ENCODE data around the gene ZNF831.

Gene ZNF831

DNA sequence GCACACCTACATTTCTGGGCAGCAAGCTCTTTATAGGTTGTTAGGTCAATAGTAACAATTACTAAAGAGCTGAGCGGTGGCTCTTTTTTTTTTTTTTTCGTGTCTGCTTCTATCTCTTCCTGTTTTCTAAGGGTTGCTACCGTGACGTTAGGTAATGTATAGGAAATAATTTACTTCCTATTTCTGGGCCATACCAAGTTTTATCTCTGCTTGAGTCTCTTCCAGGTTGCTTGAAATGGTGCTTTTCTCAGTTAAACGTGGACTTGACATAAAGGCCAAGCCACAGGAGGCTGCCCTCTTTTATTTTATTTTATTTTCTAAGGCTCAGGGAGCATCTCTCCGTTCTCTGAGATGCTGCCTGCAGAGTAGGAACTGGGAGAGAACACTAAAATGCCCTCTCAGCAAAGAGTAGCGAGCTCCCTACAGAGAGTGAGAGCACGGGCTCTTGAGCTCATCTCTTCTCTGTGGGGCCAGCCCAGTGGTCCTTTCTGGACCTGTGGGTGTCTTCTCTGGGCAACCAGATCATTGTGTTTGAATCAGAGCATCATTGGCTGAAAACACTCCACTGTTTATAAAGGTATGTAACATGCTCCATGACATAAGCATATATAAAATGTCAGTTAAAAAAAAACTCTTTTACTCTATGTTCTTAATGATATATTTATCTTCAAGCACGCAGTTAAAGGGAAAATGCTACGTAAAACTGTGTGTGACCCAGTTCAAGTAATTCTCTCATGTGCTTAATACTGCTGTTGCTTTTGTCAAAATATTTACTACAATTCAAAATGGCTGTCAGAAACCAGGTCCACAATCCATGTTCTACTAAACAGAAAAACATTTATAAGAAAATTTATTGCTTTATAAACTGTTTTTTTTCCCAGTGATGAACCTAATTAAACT lies at the start of gene ZNF831:
Gene ZNF831, plus strand, starts transcription at position 191 of the 900 bp plus-strand sequence. CDS start 27,199 bp downstream, outside the sequence.
- no peak for DNase-seq

DNA sequence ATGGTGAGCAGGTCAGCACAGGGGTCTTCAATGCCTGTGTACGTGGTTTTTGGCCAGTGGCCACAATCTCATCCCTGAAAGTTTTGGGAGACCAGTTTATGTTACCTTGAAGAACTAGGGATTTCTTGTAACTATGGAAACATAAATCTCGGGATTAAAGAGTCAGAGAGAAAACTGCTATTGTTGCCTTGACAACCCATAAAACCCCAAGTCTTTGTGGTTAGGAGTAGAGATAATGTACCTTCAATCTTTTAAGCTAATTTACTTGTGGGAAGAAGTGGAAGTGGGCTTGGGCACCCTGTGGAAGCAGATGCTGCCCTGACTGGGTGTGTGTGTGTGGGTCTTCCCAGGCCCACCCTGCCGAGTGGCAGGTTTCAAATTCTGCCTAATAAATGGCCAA lies 46.1 kb upstream of the ZNF831 start:
- no peak for DNase-seq

GRCh38 chr20:59118855-59119254 lies 44.8 kb upstream of the ZNF831 start:
- no peak for DNase-seq

DNA sequence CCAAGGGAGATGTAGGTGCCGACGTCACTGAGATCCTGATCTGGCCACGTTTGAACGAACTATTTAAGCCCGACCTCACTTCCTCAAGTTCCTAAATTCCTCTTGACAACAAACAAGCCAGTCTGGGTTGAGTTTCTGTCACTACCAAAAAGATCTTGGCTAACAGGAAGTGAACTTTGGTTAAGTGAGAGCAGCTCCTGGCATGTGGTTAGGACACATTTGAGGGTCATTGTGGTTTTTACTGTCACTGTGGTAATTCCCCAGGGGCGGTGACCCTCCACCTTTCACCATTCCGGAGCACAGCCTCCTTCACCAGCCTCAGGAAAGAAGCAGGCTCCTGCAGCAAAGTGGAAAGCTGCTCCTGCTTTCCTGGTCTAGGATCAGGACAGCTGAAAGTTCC lies 43.1 kb upstream of the ZNF831 start:
- DNase-seq, result no peak

GRCh38 chr20:59120919-59121318 lies 42.7 kb upstream of the ZNF831 start:
- DNase-seq, result no peak

DNA sequence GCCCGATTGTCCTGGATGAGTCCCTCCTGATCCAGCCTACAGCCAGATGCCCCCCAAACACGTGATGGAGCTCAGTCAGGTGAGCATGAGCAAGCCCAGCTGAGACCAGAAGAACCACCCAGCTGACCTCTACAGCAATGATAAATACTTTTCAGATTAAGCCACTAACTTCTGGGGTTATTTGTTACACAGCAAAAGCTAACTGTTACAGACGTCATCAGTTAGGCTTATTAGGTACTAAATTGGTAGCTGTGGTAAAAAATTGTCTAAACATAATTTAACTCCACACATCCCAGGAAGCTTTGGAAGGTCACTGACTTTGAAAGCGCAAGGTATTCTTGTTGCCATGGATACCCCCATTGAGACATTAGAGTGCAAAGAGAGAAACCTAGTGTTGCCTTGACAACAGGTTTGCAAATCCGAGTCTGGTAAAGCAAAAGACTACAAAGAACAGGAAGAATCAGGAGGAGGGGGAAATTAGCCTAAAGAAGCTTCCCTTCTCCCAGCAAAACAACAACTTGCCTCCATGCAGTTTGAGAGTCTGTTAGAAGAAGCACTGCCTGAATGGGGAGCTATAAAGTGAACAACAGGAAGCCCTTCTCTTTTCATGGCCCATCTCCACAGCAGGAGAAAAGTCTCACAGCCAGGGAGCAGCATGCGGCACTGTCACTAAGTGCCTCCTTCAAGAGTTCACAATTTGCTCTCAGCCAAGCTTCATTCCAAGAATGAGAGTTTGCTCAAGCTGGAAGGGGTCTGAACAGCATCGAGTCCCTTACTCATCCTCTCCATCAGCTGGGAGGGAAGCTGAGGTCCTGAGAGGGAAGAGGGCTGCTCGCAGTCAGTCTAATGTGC lies 41.7 kb upstream of the ZNF831 start:
- DNase-seq, result no peak

DNA sequence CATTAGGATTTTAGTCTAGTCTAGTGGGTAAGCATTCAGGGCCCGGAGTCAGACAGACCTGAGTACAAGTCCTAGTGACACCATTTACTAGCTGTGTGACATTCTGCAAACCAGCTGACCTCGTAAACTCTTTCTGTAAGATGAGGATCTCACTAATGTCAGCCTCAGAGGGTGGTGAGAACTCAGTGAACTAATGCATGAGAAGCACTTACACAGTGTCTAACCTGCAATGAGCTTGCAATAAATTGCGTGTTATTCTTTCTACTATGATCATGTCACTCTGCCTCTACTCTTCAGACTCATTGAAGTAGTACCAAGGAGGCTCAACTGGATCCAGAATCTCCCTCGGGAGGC lies 41.1 kb upstream of the ZNF831 start:
- DNase-seq, result no peak

GRCh38 chr20:59123011-59123677 lies 40.5 kb upstream of the ZNF831 start:
- DNase-seq, result no peak

- no peak for DNase-seq
Measured at GRCh38 chr20:59123678-59124255, 39.9 kb upstream of the ZNF831 start.

GRCh38 chr20:59124296-59125029 lies 39.2 kb upstream of the ZNF831 start:
- no peak for DNase-seq

DNA sequence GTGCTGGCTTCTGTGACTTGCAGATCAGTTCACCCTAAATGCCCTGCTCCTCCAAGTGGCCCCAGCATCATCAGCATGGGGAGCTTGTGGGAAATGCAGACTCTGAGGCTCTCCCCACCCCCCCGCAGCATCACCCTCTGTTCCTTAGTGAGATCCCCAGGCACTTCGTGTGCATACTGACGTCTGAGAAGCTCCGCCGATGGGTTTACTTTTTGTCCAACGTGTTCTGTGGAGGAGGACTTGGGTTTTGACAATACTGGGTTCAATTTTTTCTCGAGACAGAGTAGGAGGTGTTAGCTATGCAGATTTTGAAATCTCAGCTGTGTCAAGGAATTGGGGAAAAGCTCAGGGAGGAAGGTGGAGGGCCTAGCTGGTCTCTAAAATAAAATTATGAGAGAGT lies 38.3 kb upstream of the ZNF831 start:
- no peak for DNase-seq

DNA sequence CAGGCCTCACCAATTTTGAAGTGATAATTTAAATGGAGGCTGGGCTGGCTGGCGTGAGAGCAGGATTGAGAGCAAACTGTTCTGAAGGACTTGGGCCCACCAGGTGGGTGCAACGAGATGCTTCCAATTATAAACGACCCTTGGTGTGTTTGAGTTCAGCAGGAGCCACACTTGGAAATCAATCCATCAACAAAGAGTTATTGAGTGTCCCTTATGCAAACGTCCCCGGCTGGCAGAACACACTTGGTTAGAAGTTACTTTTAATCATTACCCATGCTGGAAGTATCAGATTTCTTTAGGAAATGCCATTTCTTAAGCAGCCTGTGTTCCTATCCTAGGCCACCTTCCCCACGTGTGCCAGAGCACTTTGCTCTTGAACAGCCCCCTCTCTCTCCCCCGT lies 37.8 kb upstream of the ZNF831 start:
- DNase-seq, result no peak

DNA sequence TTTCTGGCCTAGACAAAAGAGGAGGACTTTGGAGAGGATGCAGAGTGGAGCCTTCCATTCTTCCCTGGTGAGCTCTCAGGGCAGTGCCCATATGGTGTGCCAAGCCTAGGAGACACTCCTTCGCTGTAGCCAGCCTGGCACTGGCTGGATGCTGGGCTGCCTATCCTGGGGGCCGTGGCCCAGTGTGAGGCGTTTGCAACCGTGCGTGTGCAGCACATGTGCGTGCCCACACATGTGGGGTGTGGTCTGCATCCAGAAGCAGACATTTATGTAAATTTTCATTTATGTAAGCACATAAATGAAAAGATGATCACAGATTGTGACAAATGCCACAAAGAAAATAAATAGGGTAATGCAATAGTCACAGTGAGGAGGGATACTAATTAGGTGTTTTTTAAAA lies 35.8 kb upstream of the ZNF831 start:
- no peak for DNase-seq

DNA sequence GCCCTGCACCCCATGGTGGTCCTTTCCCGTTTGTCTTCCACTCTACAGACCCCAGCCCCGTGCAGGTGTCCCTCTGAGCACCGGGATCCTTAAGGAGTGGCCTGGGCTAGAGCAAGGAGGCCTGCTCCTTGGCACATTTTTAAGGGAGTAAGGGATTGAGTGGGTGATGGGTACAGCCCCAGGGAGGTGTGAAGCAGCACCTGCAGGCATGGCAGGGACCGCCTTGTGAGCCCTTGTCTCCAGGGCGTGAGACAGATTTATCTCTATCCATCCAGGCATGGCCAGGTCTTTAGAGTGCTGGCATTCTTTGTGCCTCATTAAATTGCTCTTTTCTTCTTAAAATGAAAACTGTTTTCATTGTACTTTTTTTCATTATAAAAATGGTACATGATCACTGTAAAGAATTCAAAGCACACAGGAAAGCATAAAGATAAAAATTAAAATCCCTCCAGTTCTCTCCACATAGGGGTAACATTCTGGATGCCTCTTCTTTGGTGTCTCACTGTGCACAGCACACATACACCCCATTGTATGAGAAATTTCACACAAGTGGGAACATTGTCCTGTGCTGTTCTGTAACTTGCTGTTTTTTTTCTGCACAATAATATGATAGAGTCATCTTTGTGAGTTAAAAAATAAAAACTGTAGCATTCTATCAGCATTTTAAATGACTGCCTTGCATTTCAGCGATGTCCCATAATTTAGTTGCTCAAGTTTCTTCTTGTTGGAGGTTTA lies 31.9 kb upstream of the ZNF831 start:
- DNase-seq, result no peak

- no peak for DNase-seq
Measured at GRCh38 chr20:59134182-59134581, 29.4 kb upstream of the ZNF831 start.

DNA sequence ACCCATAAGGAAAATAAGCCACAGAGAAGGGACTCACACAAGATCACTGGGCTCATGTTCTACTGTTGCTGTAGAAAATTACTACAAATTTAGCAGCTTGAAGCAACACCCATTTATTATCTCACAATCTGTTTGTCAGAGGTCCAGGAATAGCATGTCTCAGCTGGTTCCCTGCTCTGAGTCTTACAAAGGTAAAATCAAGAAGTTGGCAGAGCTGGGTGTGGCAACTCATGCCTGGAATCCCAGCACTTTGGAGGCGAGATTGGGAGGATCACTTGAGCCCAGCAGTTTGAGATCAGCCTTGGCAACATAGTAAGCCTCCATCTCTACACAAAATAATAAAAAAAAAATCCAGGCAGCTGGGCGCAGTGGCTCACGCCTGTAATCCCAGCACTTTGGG lies 28.5 kb upstream of the ZNF831 start:
- DNase-seq, result no peak

- DNase-seq, result no peak
Measured at GRCh38 chr20:59136027-59136426, 27.6 kb upstream of the ZNF831 start.

- no peak for DNase-seq
Measured at GRCh38 chr20:59137532-59137931, 26.1 kb upstream of the ZNF831 start.

- DNase-seq, result no peak
Measured at GRCh38 chr20:59138114-59138748, 25.4 kb upstream of the ZNF831 start.

DNA sequence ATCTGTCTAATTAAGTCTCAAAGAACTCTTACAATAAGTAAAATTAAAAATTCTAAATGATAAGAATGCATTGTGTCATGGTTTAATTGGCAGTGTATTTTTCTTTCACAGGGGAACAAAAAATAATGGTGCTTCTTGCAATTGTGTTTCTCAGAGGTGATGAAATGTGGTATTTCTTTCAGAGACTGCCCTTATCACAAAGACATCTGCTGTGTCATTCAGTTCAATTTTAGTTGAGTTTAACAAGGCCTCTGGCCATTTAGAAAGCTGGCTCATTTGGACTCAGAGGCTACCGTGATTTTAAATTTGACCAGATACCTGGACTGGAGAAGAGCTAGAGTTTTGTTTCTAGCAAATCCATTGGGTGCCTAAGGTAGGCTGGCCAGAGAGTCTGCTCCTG lies 23.6 kb upstream of the ZNF831 start:
- DNase-seq, result no peak

Measured in EL (cell line).